Adipocyte (in vitro differentiated cells): Measurements from ENCODE around the gene FILIP1L.

Experiments
- DNase-seq: peaks from one replicate; pipeline ENCODE4 v3.0.0-alpha.2; 2015; ENCODE audit warnings: low read depth
- H3K27me3 ChIP-seq: replicated peaks from 2 replicates; pipeline ENCODE4 v1.7.0; 2013; ENCODE audit warnings: mild to moderate bottlenecking, low read length, moderate library complexity; ENCODE audit not compliant: control insufficient read depth, insufficient read depth
- H3K36me3 ChIP-seq: 2 replicates; pipeline ENCODE4 v1.7.0; 2013; ENCODE audit warnings: low read length, mild to moderate bottlenecking, moderate library complexity; ENCODE audit not compliant: control insufficient read depth, insufficient read depth, severe bottlenecking
- H3K4me1 ChIP-seq: 2 replicates; pipeline ENCODE4 v1.7.0; 2013; ENCODE audit warnings: mild to moderate bottlenecking, low read length, moderate library complexity; ENCODE audit not compliant: control insufficient read depth, insufficient read depth
- H3K4me3 ChIP-seq: 2 replicates; pipeline ENCODE4 v1.7.0; 2013; ENCODE audit warnings: mild to moderate bottlenecking, low read length, moderate library complexity
- H3K9ac ChIP-seq: 2 replicates; pipeline ENCODE4 v1.7.0; 2013; ENCODE audit warnings: mild to moderate bottlenecking, low read length, moderate library complexity
- H3K9me3 ChIP-seq: 2 replicates; pipeline ENCODE4 v1.7.0; 2013; ENCODE audit warnings: mild to moderate bottlenecking, low read length, moderate library complexity; ENCODE audit not compliant: control insufficient read depth

FILIP1L gene

GRCh38 chr3:100149713-100150415 lies 35.6 kb upstream of the FILIP1L start:
- no peak overlapping the region for H3K4me3 ChIP-seq
- peaks cover 9% of the 10 kb centered on the region for H3K36me3 ChIP-seq
- H3K27me3 ChIP-seq: no peaks in the 10 kb centered on the region
- H3K9me3 ChIP-seq: no peaks in the 10 kb centered on the region
- no peak for DNase-seq
- H3K9ac ChIP-seq: no peak overlapping the region
- H3K4me1 ChIP-seq: peaks cover 23% of the 10 kb centered on the region

GRCh38 chr3:100149130-100149529 lies 34.8 kb upstream of the FILIP1L start:
- no peaks in the 10 kb centered on the region for H3K9me3 ChIP-seq
- no peak for DNase-seq

GRCh38 chr3:100144255-100144866 lies 30.1 kb upstream of the FILIP1L start:
- H3K4me1 ChIP-seq: peaks cover under 1% of the 10 kb centered on the region
- no peak overlapping the region for H3K4me3 ChIP-seq
- peaks cover 12% of the 10 kb centered on the region for H3K9me3 ChIP-seq
- H3K9ac ChIP-seq: no peak overlapping the region
- DNase-seq: no peak
- H3K36me3 ChIP-seq: no peaks in the 10 kb centered on the region
- H3K27me3 ChIP-seq: no peaks in the 10 kb centered on the region

More at GRCh38 chr3:100149130-100149529, 34.8 kb upstream of the FILIP1L start:
- Histone ChIP-seq H3K9ac (no peak overlapping the region), H3K4me3 (no peak overlapping the region), H3K27me3 (no peaks in the 10 kb centered on the region), H3K36me3 (peaks cover 9% of the 10 kb centered on the region), H3K4me1 (peaks cover 23% of the 10 kb centered on the region)

GRCh38 chr3:100141586-100141985 lies 27.3 kb upstream of the FILIP1L start:
- no peak overlapping the region for H3K4me3 ChIP-seq
- H3K9ac ChIP-seq: no peak overlapping the region
- no peaks in the 10 kb centered on the region for H3K36me3 ChIP-seq
- peaks cover 12% of the 10 kb centered on the region for H3K9me3 ChIP-seq
- no peak for DNase-seq
- H3K27me3 ChIP-seq: no peaks in the 10 kb centered on the region
- H3K4me1 ChIP-seq: peaks cover 6% of the 10 kb centered on the region

- no peak overlapping the region for H3K9ac ChIP-seq
- no peaks in the 10 kb centered on the region for H3K27me3 ChIP-seq
- no peak overlapping the region for H3K4me3 ChIP-seq
- H3K9me3 ChIP-seq: peaks cover 12% of the 10 kb centered on the region
- no peaks in the 10 kb centered on the region for H3K36me3 ChIP-seq
- DNase-seq: no peak
- peaks cover 6% of the 10 kb centered on the region for H3K4me1 ChIP-seq
These were observed 26.7 kb upstream of the FILIP1L start for GRCh38 chr3:100140976-100141375.

GRCh38 chr3:100136921-100137320 lies 22.6 kb upstream of the FILIP1L start:
- Histone ChIP-seq H3K4me3 (no peak overlapping the region), H3K9me3 (no peaks in the 10 kb centered on the region), H3K27me3 (no peaks in the 10 kb centered on the region), H3K9ac (no peak overlapping the region), H3K36me3 (no peaks in the 10 kb centered on the region), H3K4me1 (peaks cover 6% of the 10 kb centered on the region)
- peak; percentile 51 for DNase-seq

GRCh38 chr3:100131241-100131640 lies 16.9 kb upstream of the FILIP1L start:
- Histone ChIP-seq H3K4me3 (no peak overlapping the region), H3K9me3 (no peaks in the 10 kb centered on the region), H3K27me3 (no peaks in the 10 kb centered on the region), H3K9ac (no peak overlapping the region), H3K36me3 (no peaks in the 10 kb centered on the region), H3K4me1 (no peaks in the 10 kb centered on the region)
- no peak for DNase-seq

- H3K4me3 ChIP-seq: no peak overlapping the region
- H3K36me3 ChIP-seq: no peaks in the 10 kb centered on the region
- no peaks in the 10 kb centered on the region for H3K27me3 ChIP-seq
- H3K4me1 ChIP-seq: no peaks in the 10 kb centered on the region
- H3K9me3 ChIP-seq: no peaks in the 10 kb centered on the region
- H3K9ac ChIP-seq: no peak overlapping the region
- DNase-seq: no peak
These were observed 15.6 kb upstream of the FILIP1L start for GRCh38 chr3:100129941-100130340.

- H3K27me3 ChIP-seq: no peaks in the 10 kb centered on the region
- no peaks in the 10 kb centered on the region for H3K9me3 ChIP-seq
- H3K36me3 ChIP-seq: no peaks in the 10 kb centered on the region
- no peak overlapping the region for H3K9ac ChIP-seq
- no peak overlapping the region for H3K4me3 ChIP-seq
- no peak for DNase-seq
- H3K4me1 ChIP-seq: no peaks in the 10 kb centered on the region
These were observed 14.3 kb upstream of the FILIP1L start for GRCh38 chr3:100128565-100128964.

- Histone ChIP-seq H3K9me3 (no peaks in the 10 kb centered on the region), H3K36me3 (no peaks in the 10 kb centered on the region), H3K4me1 (no peaks in the 10 kb centered on the region), H3K27me3 (no peaks in the 10 kb centered on the region), H3K4me3 (no peak overlapping the region), H3K9ac (no peak overlapping the region)
- DNase-seq: no peak
These were observed 13.5 kb upstream of the FILIP1L start for GRCh38 chr3:100127792-100128191.

- DNase-seq: peak; percentile 66
- Histone ChIP-seq H3K27me3 (no peaks in the 10 kb centered on the region), H3K36me3 (no peaks in the 10 kb centered on the region), H3K4me3 (no peak overlapping the region), H3K4me1 (no peaks in the 10 kb centered on the region), H3K9ac (no peak overlapping the region), H3K9me3 (no peaks in the 10 kb centered on the region)
These were observed 11.0 kb upstream of the FILIP1L start for GRCh38 chr3:100125161-100125938.
